ENCODE data around the gene DISC1.

DNA sequence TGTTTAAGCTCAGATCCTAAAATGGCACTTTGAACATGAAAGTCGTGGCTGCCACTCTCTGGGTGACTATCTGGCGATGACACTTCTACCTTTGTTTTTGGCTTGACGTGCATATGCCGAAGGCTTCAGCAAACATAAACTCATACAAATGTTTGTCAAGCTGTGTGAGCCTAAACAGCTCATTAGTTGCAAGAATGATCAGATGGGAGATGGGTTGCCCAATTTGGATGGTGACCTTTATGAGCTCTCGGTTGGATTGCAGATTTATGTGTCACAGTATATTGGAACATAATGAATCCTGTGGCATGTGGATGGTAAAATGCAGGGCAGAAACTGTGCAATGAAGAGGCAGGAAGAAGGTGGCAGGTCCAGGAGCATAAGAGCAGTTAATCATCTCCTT, 229.3 kb downstream of the DISC1 start:
- TF ChIP-seq, protein P1, sequence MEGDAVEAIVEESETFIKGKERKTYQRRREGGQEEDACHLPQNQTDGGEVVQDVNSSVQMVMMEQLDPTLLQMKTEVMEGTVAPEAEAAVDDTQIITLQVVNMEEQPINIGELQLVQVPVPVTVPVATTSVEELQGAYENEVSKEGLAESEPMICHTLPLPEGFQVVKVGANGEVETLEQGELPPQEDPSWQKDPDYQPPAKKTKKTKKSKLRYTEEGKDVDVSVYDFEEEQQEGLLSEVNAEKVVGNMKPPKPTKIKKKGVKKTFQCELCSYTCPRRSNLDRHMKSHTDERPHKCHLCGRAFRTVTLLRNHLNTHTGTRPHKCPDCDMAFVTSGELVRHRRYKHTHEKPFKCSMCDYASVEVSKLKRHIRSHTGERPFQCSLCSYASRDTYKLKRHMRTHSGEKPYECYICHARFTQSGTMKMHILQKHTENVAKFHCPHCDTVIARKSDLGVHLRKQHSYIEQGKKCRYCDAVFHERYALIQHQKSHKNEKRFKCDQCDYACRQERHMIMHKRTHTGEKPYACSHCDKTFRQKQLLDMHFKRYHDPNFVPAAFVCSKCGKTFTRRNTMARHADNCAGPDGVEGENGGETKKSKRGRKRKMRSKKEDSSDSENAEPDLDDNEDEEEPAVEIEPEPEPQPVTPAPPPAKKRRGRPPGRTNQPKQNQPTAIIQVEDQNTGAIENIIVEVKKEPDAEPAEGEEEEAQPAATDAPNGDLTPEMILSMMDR (IDR thresholded peaks at IDR 0.05): no peak
- TF ChIP-seq POLR2A (IDR thresholded peaks at IDR 0.05) (no peak), POLR2AphosphoS5 (IDR thresholded peaks at IDR 0.05) (no peak), EP300 (IDR thresholded peaks at IDR 0.05) (no peak)
